Coronary artery (tissue), 2 donors: ENCODE results near the gene PYCR2.

Source experiments
- DNase-seq: peaks from one replicate; pipeline ENCODE4 v3.0.0-alpha.2; 2017; ENCODE audit warnings: low spot score
- H3K27ac ChIP-seq, 2 donors: fragments of 200-600 bp; sonication (generic); one replicate each; pipeline ENCODE4 v1.5.1; 2016 to 2019
- H3K4me3 ChIP-seq: fragments of 200-600 bp; sonication (generic); 2 replicates; pipeline ENCODE4 v1.5.1; 2016; ENCODE audit warnings: mild to moderate bottlenecking, moderate library complexity
- TF ChIP-seq, protein P1 (sequence below): fragments of 200-600 bp; sonication (generic); IDR thresholded peaks from one replicate; pipeline ENCODE4 v1.5.1; 2019; ENCODE audit warnings: antibody characterized with exemption

The PYCR2 gene

DNA sequence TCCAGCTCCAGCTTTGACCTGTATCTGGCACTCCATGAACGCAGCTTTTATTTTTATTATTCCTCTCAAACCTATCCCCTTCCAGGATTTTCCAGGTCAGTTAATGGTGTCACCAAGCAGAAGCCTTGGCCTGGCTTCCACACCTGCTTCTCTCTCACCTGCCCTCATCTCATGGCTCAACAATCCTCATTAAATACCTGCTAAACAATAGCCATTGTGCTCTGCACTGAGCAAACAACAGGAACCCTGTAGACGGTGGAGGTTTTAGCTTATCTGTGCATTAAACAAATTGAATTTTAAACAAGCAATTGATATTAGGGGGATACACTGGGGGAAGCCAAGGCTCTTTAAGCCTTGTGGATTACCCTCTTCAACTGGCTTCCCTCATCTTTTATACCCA, 15.3 kb downstream of the PYCR2 start:
- TF ChIP-seq, protein P1, sequence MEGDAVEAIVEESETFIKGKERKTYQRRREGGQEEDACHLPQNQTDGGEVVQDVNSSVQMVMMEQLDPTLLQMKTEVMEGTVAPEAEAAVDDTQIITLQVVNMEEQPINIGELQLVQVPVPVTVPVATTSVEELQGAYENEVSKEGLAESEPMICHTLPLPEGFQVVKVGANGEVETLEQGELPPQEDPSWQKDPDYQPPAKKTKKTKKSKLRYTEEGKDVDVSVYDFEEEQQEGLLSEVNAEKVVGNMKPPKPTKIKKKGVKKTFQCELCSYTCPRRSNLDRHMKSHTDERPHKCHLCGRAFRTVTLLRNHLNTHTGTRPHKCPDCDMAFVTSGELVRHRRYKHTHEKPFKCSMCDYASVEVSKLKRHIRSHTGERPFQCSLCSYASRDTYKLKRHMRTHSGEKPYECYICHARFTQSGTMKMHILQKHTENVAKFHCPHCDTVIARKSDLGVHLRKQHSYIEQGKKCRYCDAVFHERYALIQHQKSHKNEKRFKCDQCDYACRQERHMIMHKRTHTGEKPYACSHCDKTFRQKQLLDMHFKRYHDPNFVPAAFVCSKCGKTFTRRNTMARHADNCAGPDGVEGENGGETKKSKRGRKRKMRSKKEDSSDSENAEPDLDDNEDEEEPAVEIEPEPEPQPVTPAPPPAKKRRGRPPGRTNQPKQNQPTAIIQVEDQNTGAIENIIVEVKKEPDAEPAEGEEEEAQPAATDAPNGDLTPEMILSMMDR, result no peak
- H3K27ac ChIP-seq, result no peak overlapping the region

DNA sequence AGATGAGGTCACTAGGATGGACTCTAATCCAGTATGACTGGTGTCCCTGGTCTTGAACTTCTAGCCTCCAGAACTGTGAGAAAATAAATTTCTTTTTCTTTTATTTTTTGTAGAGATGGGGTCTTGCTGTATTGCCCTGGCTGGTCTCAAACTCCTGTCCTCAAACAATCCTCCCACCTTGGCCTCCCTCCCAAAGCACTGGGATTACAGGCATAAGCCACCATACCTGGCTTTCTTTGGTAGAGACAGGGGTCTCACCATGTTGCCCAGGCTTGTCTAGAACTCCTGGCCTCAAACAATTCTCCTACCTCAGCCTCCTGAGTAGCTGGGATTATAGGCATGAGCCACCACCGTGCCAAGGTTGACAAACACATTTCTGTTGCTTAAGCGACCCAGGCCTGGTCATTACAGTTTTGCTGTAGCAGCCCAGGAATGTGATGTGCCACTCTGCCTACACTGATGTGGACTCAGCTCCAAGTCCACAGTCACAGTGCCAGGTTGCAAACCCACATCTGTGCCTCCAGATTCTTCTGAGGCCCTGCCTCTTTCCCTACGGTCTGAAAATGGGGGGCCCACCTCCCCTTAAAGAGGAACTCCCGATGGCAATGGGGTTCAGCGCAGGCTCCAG, 15.9 kb downstream of the PYCR2 start:
- Histone ChIP-seq H3K27ac (no peak overlapping the region), H3K4me3 (no peak overlapping the region)
- no peak for DNase-seq
- TF ChIP-seq, protein P1, result no peak

More for the DNA sequence above, 15.3 kb downstream of the PYCR2 start:
- no peak for DNase-seq
- H3K4me3 ChIP-seq, result no peak overlapping the region

DNA sequence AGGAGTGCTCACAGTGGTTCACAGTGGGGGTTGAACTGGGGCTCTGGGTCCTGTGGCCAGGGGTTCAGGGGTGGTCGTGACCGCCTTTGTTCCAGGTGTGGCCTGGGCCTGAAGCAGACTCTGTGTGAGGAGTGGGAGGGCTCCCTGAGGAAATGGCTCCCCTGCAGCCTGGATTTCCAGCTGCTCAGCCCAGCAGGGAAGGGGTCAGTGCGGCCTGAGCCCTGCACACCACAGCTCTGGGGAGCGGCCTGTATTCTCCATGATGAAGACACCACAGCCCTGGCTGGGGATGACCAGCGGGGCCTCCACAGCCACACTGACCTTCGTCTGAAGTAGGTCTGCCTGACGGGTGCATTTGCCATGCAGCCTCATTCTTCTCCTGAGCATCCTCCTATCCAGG, 16.7 kb downstream of the PYCR2 start:
- TF ChIP-seq, protein P1, result no peak
- no peak for DNase-seq
- no peak overlapping the region for H3K27ac ChIP-seq
- no peak overlapping the region for H3K4me3 ChIP-seq

DNA sequence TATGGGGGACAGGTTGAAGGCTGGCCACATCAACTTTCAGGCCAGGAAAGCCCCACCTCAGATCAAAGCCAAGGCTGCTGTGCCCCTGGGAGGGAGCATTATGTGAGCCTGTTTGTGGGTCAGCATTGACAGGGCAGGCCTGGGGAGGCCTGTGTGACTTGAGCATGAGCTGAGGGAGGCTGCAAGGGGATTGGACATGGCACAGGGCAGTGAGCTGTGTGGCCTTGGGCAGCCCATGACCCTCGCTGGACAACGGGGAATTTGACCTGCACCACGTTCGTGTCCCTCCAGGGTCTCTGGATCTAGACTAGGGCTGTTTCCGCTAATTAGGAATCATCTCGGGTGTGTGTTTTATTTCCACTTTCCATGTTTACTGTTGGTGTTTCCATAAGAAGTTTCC, 17.6 kb downstream of the PYCR2 start:
- TF ChIP-seq, protein P1, result no peak
- Histone ChIP-seq H3K27ac (no peak overlapping the region), H3K4me3 (no peak overlapping the region)
- no peak for DNase-seq

DNA sequence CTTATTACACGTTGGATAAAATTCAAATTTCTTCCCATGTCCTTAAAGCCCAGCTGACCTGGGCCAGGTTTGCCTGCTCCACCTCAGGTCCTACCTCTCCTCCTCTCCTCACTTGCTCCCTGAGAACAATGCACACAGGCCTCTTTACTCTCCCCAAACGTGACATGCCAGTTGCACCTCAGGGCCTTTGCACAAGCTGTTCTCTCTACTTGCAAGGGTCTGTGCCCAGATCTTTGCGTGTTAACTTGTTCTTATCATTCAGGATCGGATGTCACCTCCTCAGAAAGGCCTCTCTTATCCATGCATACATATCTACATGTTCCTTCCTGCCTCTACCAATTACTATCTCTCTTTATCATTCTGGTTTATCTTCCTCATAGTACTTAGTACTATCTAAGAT, 20.4 kb downstream of the PYCR2 start:
- Histone ChIP-seq H3K4me3 (no peak overlapping the region), H3K27ac (no peak overlapping the region)
- TF ChIP-seq, protein P1, result no peak
- DNase-seq, result no peak

DNA sequence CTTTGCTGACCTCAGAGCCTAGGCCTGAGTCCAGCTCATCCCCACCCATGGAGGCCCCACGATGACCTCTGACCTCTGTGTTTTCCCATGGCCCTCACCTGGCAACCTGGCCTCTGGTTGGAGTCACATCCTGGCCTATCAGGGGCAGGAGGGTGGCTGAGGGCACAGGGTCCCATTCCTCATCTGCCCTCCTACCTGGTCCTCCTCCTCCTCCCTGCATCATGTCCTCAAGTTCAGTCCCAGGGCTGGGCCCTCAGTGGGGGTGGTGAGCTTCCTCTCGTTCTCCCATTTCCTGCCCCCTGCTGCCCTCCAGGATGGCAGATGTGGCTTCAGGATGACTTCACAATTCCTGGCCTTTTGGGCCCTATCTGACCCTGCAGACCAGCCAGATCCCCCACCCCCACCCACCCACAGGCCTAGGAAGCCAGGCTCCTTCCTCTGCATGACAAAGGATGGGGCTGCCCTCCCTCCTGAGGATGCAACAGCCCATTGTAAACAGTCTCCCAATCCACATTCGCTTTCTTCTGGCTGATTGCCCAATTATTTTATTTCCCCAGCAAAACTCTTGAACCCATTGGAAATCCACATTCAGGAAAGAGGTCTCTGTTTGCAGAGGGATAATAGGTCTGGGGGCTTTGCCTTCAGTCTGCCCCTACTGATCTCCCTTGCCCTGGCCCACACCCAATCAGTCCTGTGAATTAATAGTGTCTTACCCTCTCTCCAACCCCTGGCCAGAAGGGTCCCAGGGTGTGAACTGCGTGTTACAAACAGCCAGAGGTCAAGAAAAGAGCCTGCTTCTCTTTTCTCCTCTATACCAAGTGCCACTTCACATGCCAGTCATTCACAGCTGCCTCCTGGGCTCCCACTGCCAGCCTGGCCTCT, 24.8 kb downstream of the PYCR2 start:
- no peak overlapping the region for H3K27ac ChIP-seq
- DNase-seq, result no peak
- TF ChIP-seq, protein P1, result no peak
- no peak overlapping the region for H3K4me3 ChIP-seq
